ENCODE results near the gene FHOD3. TPM values are rescaled to one million over a fixed set of nuclear protein-coding genes. Genes with fewer than 3 reads are reported as not detected.

Gene FHOD3
- total and polyA plus RNA-seq, 9 of the 15 experiments (the other 6 are each of a cell fraction or from before 2014, with no cell fraction given), result 0.11 TPM; not detected in 8

DNA sequence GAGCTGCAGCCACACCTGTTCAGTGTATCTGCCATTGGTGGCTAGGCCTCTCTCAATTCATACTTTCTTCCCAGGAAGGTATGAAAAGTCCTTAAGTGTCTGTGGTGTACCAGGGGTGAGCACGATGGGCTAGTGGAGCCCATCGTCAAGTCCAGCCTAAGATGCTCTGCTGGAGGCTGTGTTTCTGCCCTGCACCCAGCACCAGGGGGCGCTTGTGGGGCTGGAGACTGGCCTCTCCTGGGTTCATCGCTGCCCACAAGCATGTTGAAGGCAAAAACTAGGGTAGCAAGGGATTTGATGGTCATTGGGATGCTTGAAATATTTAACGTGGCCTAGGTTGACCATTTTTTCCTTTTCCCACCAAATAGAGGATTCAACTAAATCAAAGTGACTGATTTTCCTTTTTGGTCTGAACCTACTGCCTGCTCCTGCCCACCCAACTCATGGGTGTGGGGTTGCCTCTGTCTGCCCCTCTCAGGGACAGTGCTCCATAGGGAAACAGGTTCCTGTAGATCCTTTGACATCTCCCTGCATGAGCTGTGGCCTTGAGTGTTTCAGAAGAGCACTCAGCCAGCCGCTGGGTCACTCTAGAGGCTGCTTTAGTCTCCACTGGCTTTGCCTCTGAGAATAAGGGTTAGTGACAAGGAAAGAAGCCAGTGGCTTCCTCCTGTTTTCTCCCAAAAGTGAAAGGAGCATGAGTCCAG lies 472.2 kb downstream of the FHOD3 start (continued):
- TF ChIP-seq, protein P1, sequence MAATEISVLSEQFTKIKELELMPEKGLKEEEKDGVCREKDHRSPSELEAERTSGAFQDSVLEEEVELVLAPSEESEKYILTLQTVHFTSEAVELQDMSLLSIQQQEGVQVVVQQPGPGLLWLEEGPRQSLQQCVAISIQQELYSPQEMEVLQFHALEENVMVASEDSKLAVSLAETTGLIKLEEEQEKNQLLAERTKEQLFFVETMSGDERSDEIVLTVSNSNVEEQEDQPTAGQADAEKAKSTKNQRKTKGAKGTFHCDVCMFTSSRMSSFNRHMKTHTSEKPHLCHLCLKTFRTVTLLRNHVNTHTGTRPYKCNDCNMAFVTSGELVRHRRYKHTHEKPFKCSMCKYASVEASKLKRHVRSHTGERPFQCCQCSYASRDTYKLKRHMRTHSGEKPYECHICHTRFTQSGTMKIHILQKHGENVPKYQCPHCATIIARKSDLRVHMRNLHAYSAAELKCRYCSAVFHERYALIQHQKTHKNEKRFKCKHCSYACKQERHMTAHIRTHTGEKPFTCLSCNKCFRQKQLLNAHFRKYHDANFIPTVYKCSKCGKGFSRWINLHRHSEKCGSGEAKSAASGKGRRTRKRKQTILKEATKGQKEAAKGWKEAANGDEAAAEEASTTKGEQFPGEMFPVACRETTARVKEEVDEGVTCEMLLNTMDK (IDR thresholded peaks at IDR 0.05; ENCODE audit: borderline replicate concordance, insufficient read depth, low read depth, low read length, poor library complexity, severe bottlenecking), result peak; percentile 22

- no peaks in the 10 kb centered on the region for H3K79me2 ChIP-seq (ENCODE audit: control insufficient read depth, insufficient read depth, low read length)
- intact Hi-C loops (cut with micrococcal nuclease) (no loop called here), in situ Hi-C loops (cut with MboI) (no loop called here)
- POLR2A ChIA-PET, result interaction anchor here (0.8 kb wide), 1 partner anchor 176 kb away, joined by 3 read pairs; no protein-coding TSS in a partner anchor
- H3K27ac ChIP-seq (ENCODE audit: extremely low read depth, low read depth, low read length), result no peak overlapping the region
- no peaks in the 10 kb centered on the region for H4K20me1 ChIP-seq (replicated peaks; ENCODE audit: control insufficient read depth, insufficient read depth, low read length)
- no peaks in the 10 kb centered on the region for H3K4me1 ChIP-seq (replicated peaks in 1 of 2; ENCODE audit: control insufficient read depth in 2 of 2, insufficient read depth in 2 of 2, low read length in 2 of 2)
- no peaks in the 10 kb centered on the region for H3K9me3 ChIP-seq (replicated peaks; ENCODE audit: control insufficient read depth, insufficient read depth, low read depth, low read length)
- no peak overlapping the region for H2AFZ ChIP-seq (ENCODE audit: low read depth, low read length)
- 0% methylated on average over 3 of the region's 3 CpGs for WGBS (ENCODE audit: insufficient coverage, low coverage, missing lambda C conversion rate)
- no peak overlapping the region for H3K9ac ChIP-seq (ENCODE audit: insufficient read depth in 1 of 2, low read depth in 2 of 2, low read length in 2 of 2)
- ATAC-seq, result no peak
- DNase-seq (ENCODE audit: extremely low read depth in 1 of 4, low spot score in 3 of 4), result no peak
- CTCF ChIA-PET (ENCODE audit: low intra/inter-chr PET ratio), result interaction anchor here (1.5 kb wide), 1 partner anchor 39 kb away, joined by 8 read pairs; no protein-coding TSS in a partner anchor
- BruUV-seq (replicated peaks), result no TSS peak
- H3K4me3 ChIP-seq, result no peak overlapping the region
- H3K9me1 ChIP-seq (ENCODE audit: control insufficient read depth, insufficient read depth, low read length), result no peaks in the 10 kb centered on the region
- no peaks in the 10 kb centered on the region for H3K36me3 ChIP-seq (ENCODE audit: control insufficient read depth, insufficient read depth, low read length)
- H3K27me3 ChIP-seq (ENCODE audit: control insufficient read depth in 2 of 2, insufficient read depth in 2 of 2, low read length in 2 of 2), result peaks cover 26 to 28% of the 10 kb centered on the region in 2 experiments; a peak in 4 of 5 replicates
- H3K4me2 ChIP-seq (ENCODE audit: insufficient read depth, low read length), result no peak overlapping the region
- FAIRE-seq, result no peak
- TF ChIP-seq SAP30 (IDR thresholded peaks at IDR 0.05; ENCODE audit: borderline replicate concordance, insufficient read depth, low read depth, low read length, poor library complexity, severe bottlenecking) (no peak), MAFK (IDR thresholded peaks at IDR 0.05; ENCODE audit: low read length) (no peak), NELFE (IDR thresholded peaks at IDR 0.05; ENCODE audit: insufficient read depth, insufficient read length) (no peak), NBN (IDR thresholded peaks at IDR 0.05; ENCODE audit: low read depth) (no peak), BCOR (IDR thresholded peaks at IDR 0.05) (no peak), PCBP1 (IDR thresholded peaks at IDR 0.05; ENCODE audit: low read depth, low read length, poor library complexity, severe bottlenecking) (no peak), ZNF3 (CRISPR knock-in tag; IDR thresholded peaks at IDR 0.05) (no peak), HMGXB4 (CRISPR knock-in tag; IDR thresholded peaks at IDR 0.05) (no peak), STAT6 (CRISPR knock-in tag; IDR thresholded peaks at IDR 0.05) (no peak), CC2D1A (IDR thresholded peaks at IDR 0.05) (no peak), ZNF197 (CRISPR knock-in tag; IDR thresholded peaks at IDR 0.05; ENCODE audit: low read depth) (no peak), NR3C1 (CRISPR knock-in tag; IDR thresholded peaks at IDR 0.05) (no peak)
Observed at GRCh38 chr18:36770315-36770946, 472.9 kb downstream of the FHOD3 start.

Measured in K562 (cell line).